Fibroblast of pulmonary artery (primary cell): Measurements from ENCODE around the gene MYO15A.

Experiments
- DNase-seq: peaks from one replicate; pipeline ENCODE4 v3.0.0-alpha.2; 2010; ENCODE audit warnings: low read depth
- H3K4me3 ChIP-seq: replicated peaks from 2 replicates; pipeline ENCODE4 v1.5.1; 2011; ENCODE audit warnings: low read depth, mild to moderate bottlenecking, control low read depth, low read length, moderate library complexity
- TF ChIP-seq, protein P1 (sequence below): IDR thresholded peaks from 2 replicates; pipeline ENCODE4 v1.5.1; 2011; ENCODE audit warnings: mild to moderate bottlenecking, control low read depth, low read length, inconsistent platforms; ENCODE audit errors: missing control alignments

MYO15A gene

DNA sequence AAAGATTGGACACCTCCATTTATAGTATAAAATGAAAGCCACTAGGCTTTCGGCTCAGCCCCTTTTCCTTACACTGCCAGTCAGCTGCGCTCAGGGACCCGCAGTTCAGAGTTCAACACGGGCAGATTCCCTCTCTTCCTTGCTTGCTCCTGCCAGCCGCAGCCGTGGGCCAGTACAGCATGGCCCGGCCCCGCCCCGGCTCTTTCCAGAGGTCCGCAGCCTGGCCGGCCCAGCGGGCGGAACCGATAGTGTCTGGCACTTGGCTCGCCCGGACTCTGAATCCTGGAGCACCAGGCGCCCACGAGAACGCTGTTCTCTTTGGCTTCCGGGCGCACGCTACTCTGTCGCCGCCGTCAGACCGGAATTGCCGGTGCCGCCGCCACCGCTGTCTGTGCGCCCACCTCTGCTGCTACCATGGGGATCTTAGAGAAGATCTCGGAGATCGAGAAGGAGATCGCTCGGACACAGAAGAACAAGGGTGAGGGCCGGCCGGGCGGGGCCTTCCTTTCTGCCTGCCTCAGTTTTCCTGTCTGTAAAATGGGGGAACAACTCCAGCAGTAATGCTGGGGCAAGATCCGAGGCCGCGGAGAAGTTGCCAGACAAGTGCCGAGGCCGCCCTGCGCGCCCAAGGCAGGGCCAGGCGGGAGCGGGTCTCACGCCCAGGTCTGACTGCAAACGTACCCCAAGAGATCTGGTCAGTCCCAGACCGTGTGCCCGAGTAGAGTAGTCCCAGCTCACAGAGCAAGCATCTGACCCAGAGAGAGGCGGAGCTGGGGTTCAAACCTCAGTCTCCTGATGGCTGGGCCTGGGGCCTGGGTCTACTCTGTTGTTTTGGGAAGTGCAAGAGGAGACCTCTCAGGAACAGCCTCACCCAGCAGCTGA is 20.7 kb upstream of the MYO15A start, which contains the start of gene DRG2:
Gene DRG2, plus strand, starts transcription at position 339 of the 882 bp plus-strand sequence. Its CDS starts 76 bp downstream, at position 415.
- TF ChIP-seq, protein P1, sequence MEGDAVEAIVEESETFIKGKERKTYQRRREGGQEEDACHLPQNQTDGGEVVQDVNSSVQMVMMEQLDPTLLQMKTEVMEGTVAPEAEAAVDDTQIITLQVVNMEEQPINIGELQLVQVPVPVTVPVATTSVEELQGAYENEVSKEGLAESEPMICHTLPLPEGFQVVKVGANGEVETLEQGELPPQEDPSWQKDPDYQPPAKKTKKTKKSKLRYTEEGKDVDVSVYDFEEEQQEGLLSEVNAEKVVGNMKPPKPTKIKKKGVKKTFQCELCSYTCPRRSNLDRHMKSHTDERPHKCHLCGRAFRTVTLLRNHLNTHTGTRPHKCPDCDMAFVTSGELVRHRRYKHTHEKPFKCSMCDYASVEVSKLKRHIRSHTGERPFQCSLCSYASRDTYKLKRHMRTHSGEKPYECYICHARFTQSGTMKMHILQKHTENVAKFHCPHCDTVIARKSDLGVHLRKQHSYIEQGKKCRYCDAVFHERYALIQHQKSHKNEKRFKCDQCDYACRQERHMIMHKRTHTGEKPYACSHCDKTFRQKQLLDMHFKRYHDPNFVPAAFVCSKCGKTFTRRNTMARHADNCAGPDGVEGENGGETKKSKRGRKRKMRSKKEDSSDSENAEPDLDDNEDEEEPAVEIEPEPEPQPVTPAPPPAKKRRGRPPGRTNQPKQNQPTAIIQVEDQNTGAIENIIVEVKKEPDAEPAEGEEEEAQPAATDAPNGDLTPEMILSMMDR, result no peak
- peak within 1 kb of the TSS; percentile 99 for H3K4me3 ChIP-seq
- DNase-seq, result peak; percentile 94

DNA sequence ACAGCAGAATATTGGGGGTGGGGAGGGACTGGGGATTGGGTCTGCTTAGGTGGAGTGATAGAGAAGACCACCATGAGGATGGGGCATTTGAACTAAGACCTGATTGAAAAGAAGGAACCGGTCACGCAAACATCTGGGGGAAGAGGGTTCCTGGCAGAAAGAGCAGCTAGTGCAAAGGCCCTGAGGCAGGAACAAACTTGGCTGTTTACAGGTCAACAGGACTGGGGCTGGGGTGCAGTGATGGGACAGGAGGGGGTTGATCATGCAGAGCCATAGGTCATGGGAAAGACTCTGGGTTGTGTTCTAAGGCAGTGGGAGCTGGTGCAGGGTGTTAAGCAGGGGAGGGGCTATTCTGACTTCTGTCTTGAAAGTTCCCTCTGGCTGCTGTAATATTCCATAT is 18.9 kb upstream of the MYO15A start:
- H3K4me3 ChIP-seq, result no peak overlapping the region
- no peak for DNase-seq
- TF ChIP-seq, protein P1, result no peak

DNA sequence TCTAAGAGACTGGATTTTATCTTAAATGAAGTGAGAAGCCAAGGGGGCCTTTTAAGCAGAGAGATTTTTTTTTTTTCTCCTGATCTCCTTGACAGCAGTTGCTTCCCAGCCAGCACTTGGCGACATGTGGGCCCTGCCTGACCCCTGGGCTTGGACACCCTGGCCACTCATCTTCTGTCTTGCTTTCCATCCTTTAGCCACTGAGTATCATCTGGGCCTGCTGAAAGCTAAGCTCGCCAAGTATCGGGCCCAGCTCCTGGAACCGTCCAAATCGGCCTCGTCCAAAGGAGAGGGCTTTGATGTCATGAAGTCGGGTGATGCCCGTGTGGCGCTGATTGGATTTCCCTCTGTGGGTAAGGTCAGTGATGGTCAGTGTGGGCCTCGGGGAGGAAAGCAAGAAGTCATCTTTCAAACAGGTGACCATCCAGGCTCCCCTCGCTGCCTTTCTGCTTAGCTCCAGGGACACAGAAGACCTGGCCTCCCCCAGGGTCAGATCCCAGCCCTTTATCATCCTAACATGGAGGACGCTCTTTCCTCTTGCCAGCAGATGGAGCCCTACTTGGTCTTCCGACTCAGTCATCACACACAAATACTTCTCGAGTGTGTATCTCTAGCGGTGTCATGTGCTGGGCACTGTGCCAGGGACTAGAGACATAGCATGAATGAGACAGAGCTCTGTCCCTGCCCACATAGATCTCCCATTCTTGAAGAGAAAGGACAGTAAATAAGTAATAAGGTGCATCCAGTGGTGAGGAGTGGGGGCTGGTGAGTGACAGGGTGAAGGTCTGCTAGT is 14.7 kb upstream of the MYO15A start:
- DNase-seq, result peak; percentile 87
- TF ChIP-seq, protein P1, result peak; percentile 67
- no peak overlapping the region for H3K4me3 ChIP-seq

DNA sequence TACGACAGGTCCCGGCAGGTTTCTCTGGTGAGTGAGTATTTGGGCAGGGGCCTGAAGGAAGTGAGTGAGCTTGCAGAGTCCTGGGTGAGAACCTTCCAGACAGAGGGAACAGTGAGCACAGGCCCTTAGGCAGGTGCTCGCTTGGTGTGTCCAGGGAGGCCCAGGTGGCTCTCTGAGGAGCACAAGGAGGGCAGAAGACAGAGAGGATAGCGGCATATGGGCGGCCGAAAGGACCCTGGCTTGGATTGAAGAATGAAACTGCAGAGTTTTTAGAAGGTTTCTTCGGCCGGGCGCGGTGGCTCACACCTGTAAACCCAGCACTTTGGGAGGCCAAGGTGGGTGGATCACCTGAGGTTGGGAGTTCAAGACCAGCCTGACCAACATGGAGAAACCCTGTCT is 14.1 kb upstream of the MYO15A start:
- TF ChIP-seq, protein P1, result no peak
- no peak overlapping the region for H3K4me3 ChIP-seq
- no peak for DNase-seq

DNA sequence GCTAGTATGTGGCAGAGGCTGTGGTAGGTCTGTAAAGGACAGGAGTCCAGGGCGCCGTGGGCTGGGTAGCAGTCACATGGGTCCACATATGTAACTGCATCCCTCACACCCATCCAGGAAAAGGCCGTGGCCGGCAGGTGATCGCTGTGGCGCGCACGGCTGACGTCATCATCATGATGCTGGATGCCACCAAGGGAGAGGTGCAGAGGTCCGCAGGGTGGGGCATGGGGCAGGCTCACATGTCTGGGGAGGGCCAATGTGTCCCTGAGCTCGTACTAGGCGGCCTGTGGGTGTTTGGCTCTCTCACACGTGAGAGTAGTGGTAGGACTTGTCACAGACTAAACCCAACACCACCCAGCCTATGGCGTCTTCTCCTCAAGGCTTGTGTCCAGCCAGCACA is 9.0 kb upstream of the MYO15A start:
- no peak for DNase-seq
- TF ChIP-seq, protein P1, result no peak
- H3K4me3 ChIP-seq, result no peak overlapping the region

DNA sequence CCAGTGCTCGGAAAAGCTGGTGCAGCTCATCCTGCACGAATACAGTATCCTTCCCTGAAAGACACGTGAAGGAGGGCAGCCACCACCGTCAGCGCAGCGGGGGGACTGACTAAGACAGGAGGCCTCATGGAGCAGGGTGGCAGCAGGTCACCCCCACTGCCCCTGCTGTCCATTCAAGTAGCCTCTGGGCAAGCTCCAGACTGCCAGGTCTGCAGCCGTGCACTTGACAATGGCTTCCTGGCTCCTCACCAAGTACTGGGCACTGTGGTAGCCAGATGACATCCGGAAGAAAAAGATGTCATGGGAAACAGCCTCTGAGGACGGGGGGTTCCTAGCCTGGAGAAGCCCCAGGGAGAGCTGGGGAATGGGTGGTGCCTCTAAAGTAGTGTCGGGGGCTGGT is 7.9 kb upstream of the MYO15A start:
- no peak for DNase-seq
- TF ChIP-seq, protein P1, result no peak

More for the DNA sequence above, 7.9 kb upstream of the MYO15A start:
- H3K4me3 ChIP-seq, result no peak overlapping the region
